ENCODE data around the gene MYO3A. TPM values are rescaled to one million over a fixed set of nuclear protein-coding genes. Genes with fewer than 3 reads are reported as not detected.

Gene MYO3A
- total RNA-seq, 1 experiment from 2014 or later, result not detected

- no peaks in the 10 kb centered on the region for H3K9me2 ChIP-seq (ENCODE audit: insufficient read depth)
- no TSS peak for BruUV-seq (replicated peaks)
- CTCF ChIA-PET, result no interaction called here
- H3K27ac ChIP-seq, result no peak overlapping the region
- H2AFZ ChIP-seq, result no peak overlapping the region
- intact Hi-C loops (cut with micrococcal nuclease; ENCODE audit: unreplicated experiment), result no loop called here
- no peak overlapping the region for H3K4me2 ChIP-seq
- TF ChIP-seq CTCF (conservative IDR thresholded peaks at IDR 0.05) (no peak), EZH2 (IDR thresholded peaks at IDR 0.05; ENCODE audit: low read depth) (no peak)
- no peaks in the 10 kb centered on the region for H3K36me3 ChIP-seq (ENCODE audit: low read depth)
- peaks cover 7% of the 10 kb centered on the region; the same call in 1 of the 2 replicates for H3K27me3 ChIP-seq (ENCODE audit: insufficient read depth, low read depth)
- no peaks in the 10 kb centered on the region for H3K9me3 ChIP-seq (ENCODE audit: insufficient read depth, low read depth)
- H3K4me3 ChIP-seq, result no peak overlapping the region
- H3K4me1 ChIP-seq (replicated peaks; ENCODE audit: insufficient read depth), result no peaks in the 10 kb centered on the region
- DNase-seq, result no peak
- no peaks in the 10 kb centered on the region for H4K20me1 ChIP-seq (ENCODE audit: insufficient read depth)
- H3F3A ChIP-seq (ENCODE audit: insufficient read depth, low read depth), result no peaks in the 10 kb centered on the region
- no peaks in the 10 kb centered on the region for H3K79me2 ChIP-seq (ENCODE audit: low read depth)
- POLR2A ChIA-PET (ENCODE audit: unreplicated experiment), result no interaction called here
Measured at GRCh38 chr10:26048756-26049155, 114.7 kb downstream of the MYO3A start.

DNA sequence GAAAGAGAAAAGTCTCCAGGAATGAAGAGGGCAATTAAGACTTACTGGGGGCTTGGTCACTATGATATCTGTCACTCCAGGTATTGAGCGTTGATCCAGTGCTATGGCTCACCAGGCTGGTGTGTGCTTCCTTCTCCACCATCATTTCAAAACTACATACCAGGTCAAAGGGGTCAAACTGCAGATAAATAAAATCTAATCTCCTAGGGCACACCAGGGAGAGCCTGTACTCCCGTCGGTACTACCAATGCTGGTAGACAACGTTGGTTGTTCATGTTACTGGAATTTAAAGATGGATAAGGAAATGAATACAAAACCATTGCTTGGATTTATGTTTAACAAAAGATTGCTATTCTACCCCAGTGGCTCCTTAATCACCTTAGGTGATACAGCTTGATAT is 118.3 kb downstream of the MYO3A start:
- no peaks in the 10 kb centered on the region for H3F3A ChIP-seq (ENCODE audit: insufficient read depth, low read depth)
- peaks cover 7% of the 10 kb centered on the region; the same call in 1 of the 2 replicates for H3K27me3 ChIP-seq (ENCODE audit: insufficient read depth, low read depth)
- H4K20me1 ChIP-seq (ENCODE audit: insufficient read depth), result no peaks in the 10 kb centered on the region
- H3K9me3 ChIP-seq (ENCODE audit: insufficient read depth, low read depth), result no peaks in the 10 kb centered on the region
- H3K36me3 ChIP-seq (ENCODE audit: low read depth), result no peaks in the 10 kb centered on the region
- no peak overlapping the region for H3K27ac ChIP-seq
- POLR2A ChIA-PET (ENCODE audit: unreplicated experiment), result no interaction called here
- BruUV-seq (replicated peaks), result no TSS peak
- no peak overlapping the region for H3K4me3 ChIP-seq
- intact Hi-C loops (cut with micrococcal nuclease; ENCODE audit: unreplicated experiment), result no loop called here
- H3K4me1 ChIP-seq (replicated peaks; ENCODE audit: insufficient read depth), result no peaks in the 10 kb centered on the region
- H3K79me2 ChIP-seq (ENCODE audit: low read depth), result no peaks in the 10 kb centered on the region
- H3K9me2 ChIP-seq (ENCODE audit: insufficient read depth), result no peaks in the 10 kb centered on the region
- H2AFZ ChIP-seq, result no peak overlapping the region
- no peak for TF ChIP-seq CTCF (conservative IDR thresholded peaks at IDR 0.05)
- TF ChIP-seq EZH2 (IDR thresholded peaks at IDR 0.05; ENCODE audit: low read depth), result no peak
- no peak overlapping the region for H3K4me2 ChIP-seq
- no peak for DNase-seq
- CTCF ChIA-PET, result no interaction called here

DNA sequence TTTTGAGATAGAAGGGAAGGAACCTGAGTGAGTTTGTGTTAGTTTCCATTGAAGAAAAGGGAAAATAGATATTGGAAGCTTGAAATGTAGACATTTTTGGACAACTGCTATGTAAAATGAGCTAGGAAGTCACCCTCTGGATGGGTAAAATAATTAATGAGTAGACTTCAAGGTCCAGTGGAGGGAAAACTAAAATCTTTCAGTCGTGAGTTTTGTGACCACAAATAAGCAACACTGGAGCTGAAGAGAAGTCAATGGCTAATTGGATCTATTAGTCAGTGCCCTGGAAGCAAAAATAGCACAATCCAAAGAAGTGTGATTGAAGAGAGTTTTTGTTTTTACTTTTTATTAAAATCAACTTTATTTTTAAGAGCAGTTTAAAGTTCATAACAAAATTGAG is 123.4 kb downstream of the MYO3A start:
- no peak overlapping the region for H3K4me3 ChIP-seq
- intact Hi-C loops (cut with micrococcal nuclease; ENCODE audit: unreplicated experiment), result no loop called here
- H3K79me2 ChIP-seq (ENCODE audit: low read depth), result no peaks in the 10 kb centered on the region
- no peaks in the 10 kb centered on the region for H3K27me3 ChIP-seq (ENCODE audit: insufficient read depth, low read depth)
- no peaks in the 10 kb centered on the region for H4K20me1 ChIP-seq (ENCODE audit: insufficient read depth)
- H3K9me2 ChIP-seq (ENCODE audit: insufficient read depth), result no peaks in the 10 kb centered on the region
- no peaks in the 10 kb centered on the region for H3K9me3 ChIP-seq (ENCODE audit: insufficient read depth, low read depth)
- BruUV-seq (replicated peaks), result no TSS peak
- H3K4me1 ChIP-seq (replicated peaks; ENCODE audit: insufficient read depth), result no peaks in the 10 kb centered on the region
- H3K36me3 ChIP-seq (ENCODE audit: low read depth), result no peaks in the 10 kb centered on the region
- H3F3A ChIP-seq (ENCODE audit: insufficient read depth, low read depth), result no peaks in the 10 kb centered on the region
- no peak overlapping the region for H3K4me2 ChIP-seq
- ChIA-PET POLR2A (ENCODE audit: unreplicated experiment) (no interaction called here), CTCF (no interaction called here)
- H3K27ac ChIP-seq, result no peak overlapping the region
- no peak for TF ChIP-seq CTCF (conservative IDR thresholded peaks at IDR 0.05)
- DNase-seq, result no peak
- H2AFZ ChIP-seq, result no peak overlapping the region

Measured in PC-9 (cell line).